Stimulated activated CD4-positive, alpha-beta T cell treated with anti-CD3 and anti-CD28 coated beads, TNF-alpha, amount 100 ng/mL, for 48 hours (primary cell): ENCODE measurements around the gene UTP11.
A peak's percentile ranks its signal among the peaks of the same experiment; 100 is the strongest.
"Not testable (repeated sequence)": the region's sequence is repeated elsewhere in the genome, so short reads cannot be mapped to it uniquely, and the experiment has no call there.

Experiments used
- DNase-seq, 3 donors: peaks; one replicate each; pipeline ENCODE4 v3.0.0-alpha.2; 2020; ENCODE audit warnings: low read depth in 3 of 3

Gene UTP11, protein sequence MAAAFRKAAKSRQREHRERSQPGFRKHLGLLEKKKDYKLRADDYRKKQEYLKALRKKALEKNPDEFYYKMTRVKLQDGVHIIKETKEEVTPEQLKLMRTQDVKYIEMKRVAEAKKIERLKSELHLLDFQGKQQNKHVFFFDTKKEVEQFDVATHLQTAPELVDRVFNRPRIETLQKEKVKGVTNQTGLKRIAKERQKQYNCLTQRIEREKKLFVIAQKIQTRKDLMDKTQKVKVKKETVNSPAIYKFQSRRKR

DNA sequence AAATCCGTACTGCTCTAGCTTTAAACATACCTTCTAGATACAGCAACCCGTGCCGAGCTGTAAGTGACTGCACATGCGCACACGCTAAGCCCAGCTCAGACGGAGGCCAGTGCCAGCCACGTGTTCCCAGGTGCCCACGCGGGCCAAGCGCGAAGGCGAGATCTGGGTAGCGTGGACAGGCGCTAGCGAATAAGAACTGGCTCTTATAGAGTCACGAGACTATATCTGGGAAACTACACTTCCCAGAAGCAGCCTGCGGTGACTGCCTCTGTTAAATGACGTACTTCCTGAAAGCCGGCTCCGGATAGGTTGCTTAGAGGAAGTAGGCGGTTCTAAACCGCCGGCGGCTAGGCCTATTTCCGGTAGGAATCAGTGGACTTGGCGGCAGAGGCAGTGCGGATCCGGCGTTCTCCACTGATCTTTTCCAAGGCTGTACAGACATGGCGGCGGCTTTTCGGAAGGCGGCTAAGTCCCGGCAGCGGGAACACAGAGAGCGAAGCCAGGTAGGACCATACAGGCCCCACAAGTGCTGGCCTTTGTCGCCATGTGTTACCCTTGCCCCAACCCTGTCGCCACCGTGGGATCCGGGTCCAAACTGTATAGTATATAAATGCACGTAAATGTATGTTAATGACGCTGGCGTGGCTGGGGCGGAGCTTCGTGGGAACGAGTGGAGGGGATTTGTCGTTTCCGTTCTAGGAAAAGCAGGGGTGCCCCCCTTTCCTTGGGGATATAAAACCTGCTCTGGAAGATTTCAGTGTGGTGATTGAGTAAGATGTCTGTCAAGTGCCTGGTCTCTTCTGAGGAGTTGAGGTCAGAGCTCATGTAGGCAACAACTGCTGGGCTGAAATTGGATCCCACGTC, at the start of gene UTP11:
Gene UTP11 (plus strand): TSS at position 372 of the 864 bp plus-strand sequence. CDS start 69 bp downstream, at position 441.
- DNase-seq: peak; percentile 78 to 89 (median 78)

DNA sequence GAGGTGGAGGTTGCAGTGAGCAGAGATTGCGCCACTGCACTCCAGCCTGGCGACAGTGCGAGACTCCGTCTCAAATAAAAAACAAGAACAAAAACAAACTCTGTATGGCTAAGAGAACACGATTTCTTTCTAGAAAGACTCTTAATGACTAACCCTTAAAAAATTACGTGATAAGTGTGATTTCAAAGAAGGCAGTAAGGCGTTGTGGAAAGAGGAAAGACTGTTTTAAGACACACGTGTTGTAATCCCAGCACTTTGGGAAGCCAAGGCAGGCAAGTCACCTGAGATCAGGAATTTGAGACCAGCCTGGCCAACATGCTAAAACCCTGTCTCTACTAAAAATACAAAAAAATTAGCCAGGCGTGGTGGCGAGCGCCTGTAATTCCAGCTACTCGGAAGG, 48.4 kb upstream of the UTP11 start:
- DNase-seq: not testable (repeated sequence)

DNA sequence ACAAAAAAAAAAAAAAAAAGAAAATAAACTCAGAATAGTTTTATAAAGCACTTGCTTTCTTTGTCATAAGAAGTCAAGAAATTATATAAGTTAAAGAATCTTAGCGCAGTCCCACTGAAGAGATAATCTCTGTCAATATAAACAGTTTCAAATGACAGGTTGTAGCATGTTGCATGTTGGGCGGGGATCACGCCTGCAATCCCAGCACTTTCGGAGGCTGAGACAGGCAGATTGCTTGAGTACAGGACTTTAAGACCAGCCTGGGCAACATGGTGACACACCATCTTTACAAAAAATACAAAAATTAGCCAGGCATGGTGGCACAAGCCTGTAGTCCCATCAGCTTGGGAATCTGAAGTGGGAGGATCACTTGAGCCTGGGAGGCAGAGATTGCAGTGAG, 47.2 kb upstream of the UTP11 start:
- DNase-seq: no peak

DNA sequence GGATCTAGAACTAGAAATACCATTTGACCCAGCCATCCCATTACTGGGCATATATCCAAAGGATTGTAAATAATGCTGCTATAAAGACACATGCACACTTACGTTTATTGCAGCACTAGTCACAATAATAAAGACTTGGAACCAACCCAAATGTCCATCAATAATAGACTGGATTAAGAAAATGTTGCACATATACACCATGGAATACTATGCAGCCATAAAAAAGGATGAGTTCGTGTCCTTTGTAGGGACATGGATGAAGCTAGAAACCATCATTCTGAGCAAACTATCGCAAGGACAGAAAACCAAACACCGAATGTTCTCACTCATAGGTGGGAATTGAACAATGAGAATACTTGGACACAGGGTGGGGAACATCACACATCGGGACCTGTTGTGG, 38.9 kb upstream of the UTP11 start:
- not testable (repeated sequence) for DNase-seq

DNA sequence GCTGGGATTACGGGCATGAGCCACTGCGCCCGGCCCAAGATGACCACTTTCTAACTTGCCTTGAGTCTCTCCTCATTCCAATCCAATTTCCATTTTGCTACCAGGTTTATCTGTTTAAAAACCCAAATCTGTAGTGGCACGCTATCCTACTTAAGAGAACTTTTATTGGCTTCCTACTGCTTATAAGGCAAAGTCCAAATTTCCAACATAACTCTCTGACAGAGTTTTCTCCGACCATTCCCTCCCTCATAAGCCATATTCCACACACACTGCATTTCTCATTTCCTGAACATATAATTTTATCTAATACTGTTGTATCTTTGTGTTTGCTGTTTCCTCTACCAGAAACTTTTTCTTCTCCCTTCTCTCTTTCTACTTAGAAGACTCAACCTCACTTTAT, 38.0 kb upstream of the UTP11 start:
- no peak for DNase-seq

DNA sequence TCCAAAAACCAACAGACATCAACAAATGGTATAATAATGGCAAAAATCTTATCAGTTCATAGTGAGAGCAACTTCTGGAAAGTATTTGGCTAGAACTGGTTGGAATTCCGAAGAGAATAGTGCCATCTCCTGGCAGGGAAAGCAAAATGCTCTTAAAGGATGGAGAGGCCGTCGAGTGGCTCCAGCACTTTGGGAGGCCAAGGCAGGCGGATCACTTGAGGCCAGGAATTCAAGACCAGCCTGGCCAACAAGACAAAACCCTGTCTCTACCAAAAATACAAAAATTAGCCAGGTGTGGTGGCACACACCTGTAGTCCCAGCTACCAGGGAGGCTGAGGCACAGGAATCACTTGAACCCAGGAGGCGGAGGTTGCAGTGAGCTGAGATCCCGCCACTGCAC, 37.5 kb upstream of the UTP11 start:
- DNase-seq: not testable (repeated sequence)

DNA sequence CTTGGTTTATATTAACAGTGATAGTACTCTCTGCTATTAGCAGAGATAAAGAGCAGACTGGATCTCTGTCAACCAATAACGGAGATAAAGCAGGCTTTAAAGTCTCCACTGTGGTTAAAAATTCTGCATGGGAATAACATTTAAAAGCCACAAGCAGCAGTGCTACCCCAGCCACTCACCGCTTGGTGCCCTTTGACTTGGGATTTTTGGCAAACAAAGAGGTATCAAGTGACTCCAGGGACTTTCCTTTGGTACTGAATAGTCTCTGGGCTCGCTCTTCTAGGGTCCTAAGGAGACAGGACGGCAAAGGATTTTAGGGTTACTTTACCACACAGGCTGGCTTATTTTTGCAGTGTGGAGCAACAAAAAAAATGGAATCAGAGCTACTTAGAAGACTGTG, 34.0 kb upstream of the UTP11 start:
- no peak for DNase-seq

DNA sequence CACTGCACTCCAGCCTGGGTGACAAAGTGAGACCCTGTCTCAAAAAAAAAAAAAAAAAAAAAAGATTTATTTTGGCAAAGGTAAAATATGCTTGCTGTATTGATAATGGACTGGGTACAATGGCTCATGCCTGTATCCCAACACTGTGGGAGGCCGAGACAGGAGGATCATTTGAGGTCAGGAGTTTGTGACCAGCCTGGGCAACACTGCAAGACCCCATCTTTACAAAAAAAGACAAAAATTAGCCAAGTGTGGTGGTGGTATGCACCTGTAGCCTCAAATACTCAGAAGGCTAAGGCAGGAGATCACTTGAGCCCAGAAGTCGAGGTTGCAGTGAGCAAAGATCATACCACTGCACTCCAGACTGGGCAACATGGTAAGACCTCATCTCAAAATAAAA, 29.0 kb upstream of the UTP11 start:
- DNase-seq: no peak

DNA sequence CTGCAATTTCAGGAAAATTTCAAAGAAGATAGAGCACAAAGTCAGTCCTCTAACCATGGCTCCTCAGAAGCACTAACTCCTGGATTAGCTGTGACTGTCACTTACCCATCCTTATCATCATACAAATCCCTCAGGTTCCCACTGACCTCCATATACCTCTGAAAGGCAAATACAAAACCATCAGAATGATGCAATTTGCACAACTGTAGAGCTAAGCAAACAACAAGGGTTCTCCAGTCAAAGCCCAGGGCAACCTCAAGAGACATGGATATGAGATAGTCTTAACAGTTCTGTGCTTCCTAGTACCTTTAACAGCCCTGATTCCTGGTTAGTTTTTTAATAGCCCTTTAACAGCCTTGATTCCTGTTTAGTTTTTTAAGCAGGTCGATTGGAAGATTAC, 24.9 kb upstream of the UTP11 start:
- DNase-seq: no peak

DNA sequence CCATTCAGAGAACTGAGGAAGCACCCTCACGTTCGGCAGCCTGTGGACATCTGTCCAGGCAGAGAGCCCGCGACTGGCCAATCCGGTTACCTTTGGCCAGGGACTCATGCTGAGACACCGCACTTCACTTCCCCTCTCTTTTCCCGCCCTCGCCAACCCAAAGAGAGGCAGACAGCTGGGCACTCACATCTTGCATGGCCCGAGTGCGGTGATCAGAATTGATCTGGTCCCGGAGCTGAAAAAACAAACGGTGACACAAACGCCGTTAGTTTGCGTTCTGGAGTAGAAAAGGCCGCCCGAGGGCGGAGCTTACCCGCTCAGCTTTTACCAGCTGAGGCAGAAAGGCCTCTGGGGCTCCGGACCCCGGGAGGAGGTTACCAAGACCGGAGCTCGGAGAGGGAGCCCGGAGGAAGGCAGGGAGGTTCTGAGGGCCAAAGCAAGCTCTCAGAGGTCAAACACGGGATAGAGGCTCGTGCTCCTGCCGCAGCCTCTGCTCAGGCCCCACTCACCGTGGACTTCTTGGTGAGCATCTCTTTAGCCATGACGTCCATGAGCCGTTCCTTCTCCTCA, 23.1 kb upstream of the UTP11 start:
- no peak for DNase-seq

DNA sequence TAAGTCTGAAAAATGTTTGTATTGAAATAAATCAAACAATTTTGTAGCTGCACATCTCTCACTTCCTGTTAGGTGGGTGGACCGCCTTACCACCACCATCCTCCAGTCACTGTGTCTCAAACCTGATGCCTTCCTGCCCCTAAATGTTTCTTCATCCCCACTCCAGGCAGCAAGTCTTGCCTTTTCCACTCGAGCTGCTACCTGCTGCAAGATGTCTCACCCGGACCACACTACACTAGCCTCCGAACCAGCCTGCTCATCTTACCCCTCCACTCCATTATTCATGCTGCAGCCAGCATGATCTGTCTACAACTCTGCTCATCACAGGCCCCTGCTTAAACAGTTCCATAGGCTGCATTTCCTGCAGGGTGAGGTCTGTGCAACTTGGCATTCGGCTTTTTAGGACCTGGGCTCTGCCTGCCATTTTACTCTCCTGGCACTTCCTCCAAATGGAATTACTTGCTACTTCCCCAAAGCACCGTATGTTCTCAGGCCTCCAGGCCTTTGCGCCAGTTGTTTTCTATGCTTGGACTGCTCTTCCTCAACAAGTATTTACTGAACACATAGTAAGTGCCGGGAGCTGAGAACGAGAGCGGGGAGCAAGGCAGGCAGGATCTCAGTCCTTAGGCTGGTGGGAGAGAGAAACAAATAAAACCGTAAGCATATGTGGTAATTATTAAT, 17.5 kb upstream of the UTP11 start:
- DNase-seq: no peak

DNA sequence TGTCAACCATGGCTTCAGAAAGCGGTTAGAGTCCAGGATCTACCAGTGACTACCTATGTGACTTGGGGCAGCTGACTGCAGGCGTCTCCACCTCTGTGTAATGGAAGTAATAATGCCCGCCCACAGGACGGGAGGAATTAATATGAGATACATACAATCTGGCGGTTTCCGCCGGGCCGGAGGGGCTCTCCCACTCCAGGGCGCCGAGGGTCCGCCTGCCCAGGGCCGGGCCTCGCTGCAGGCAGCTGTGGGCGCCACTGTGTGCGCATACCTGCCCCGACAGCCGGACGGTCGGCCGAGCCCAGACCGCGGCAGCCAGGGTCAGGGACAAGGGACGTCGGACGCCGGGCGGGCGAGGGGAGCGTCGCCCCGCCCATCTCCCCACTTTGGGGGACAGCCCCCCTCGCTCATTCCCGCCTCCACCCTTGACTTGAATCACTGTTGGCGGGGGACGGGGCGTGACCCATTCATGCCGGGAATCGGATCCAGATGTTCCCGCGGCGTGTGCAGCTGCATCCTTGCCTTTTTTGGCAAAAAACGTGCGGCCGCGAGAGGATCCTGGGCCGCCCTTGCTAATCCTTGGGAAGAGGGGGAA, 16.7 kb upstream of the UTP11 start:
- no peak for DNase-seq

DNA sequence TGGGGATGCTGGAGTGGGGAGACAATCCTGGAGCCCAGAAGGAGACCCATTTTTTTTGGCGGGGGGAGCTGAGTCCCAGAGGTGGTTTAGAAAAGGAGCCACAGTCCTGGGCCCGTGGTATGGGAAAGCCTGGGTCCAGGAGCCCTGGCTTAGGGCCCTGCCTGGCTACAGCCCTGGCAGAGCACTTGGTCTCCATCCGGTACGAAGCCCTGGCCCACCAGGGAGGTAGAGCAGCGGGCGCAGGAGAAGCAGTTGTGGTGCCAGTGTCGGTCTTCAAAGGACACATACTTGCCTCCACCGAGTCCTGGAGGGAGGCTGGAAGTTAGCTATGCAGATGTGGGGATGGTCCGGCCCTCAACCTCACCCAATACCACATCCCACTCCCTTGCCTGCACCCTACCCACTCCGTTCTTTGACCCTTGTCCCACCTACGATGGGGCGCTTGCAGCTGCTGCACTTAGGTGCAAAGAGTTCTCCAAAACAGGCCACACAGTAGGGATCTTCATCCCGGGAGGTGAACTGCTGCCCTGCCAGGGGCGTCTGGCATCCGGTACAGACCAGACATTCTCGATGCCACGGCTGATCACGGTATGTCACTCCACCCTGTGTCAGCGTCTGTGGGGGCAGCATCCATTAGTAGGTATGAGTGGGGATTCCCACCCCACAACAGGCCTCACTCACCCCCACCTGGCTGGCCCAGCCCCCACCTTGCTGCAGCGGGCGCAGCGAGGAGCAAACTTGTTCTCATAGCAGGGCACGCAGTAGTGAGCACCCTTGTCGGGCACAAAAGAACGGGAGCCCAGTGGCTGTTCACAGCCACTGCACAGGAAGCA, 15.1 kb upstream of the UTP11 start:
- no peak for DNase-seq

DNA sequence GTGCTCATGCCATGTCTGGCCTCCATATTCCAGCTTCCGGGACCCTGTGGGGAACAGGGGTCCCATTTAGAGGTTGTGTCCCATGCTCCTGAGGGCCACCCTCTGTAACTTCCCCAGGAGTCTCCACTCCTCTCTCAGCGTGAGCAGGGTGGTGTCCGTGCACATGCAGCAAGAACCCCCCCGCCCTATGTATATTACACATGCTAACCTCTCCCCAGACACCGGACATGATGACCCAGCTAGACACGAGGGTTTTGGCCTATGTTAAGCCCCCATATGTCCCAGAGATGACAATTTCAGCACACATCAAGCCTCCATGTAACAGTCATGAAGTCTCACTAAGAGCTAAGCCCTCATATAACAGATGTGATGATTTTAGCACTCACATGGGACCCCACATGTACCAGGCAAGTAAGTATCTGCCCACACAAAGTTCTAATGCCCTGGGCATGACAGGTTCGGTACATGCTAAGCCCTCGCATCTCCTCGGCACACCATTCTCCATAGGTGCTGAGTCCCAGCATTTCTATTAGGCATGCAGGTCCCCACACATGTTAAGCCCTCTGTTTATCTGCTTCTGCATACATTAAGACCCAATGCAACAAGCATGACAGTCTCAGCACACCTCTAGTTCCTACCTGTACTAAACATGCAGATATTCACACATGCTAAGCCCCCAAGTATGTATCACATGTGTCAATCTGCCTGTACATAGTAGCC, 14.3 kb upstream of the UTP11 start:
- DNase-seq: no peak

DNA sequence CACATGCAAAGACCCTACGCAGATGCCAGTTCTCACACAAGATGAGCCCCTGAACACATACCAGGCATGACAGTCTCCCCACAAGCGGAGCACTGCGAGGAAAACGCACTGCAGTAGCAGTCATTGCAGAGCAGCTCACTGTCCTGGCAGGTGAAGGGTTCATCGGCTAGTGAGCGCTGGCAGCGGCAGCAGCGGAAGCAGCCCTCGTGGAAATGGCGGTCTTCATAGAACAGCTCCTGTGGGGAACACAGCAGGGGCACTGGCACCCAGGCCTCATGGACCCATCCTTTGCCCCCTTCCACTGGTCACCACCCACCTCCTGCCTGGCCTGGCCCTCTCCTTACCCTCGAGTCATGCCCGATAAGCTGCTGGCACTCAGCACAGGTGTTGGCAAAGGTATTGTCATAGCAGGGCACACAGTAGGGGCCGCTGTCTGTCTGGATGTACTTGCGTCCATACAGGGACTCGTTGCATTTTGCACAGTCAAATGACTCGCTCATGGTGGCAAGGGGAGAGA, 13.6 kb upstream of the UTP11 start:
- no peak for DNase-seq

DNA sequence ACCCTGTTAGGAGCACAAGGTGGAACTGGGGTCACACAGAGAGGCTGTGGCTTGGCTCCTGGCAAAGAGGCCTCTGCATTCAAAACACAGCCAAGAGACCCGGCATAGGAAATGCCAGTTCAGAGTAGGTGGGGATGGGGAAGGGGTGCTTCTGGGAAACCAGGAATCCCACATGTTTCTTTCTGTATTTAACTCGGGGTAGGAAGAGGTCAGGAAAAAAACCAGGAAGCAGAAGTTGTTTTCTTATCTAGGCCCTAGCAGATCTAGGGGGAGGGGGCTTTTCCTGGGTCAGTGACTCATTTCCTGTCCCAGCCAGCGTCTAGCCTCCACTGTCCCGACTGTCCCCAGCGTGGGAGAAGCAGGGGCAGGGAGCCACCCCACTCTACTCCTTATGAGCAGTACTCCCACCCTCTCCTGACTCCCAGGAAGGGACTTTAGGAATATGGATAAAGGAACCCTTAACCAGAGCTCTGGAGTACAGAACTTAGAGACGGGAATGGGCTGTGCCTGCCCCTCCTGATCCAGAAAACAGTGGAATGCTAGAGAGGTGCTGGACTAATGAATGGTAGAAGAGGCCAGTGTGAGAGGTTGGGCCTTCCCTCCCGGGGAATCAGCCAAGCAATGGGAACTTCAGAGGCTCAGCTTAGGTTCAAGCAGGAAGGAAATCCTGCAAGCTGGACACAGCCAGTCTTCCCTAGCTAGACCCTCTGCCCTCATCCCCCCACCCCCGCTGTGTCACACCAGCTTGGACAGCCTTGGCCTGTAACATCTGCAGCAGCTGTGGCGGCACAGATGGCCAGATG, 12.9 kb upstream of the UTP11 start:
- DNase-seq: no peak

DNA sequence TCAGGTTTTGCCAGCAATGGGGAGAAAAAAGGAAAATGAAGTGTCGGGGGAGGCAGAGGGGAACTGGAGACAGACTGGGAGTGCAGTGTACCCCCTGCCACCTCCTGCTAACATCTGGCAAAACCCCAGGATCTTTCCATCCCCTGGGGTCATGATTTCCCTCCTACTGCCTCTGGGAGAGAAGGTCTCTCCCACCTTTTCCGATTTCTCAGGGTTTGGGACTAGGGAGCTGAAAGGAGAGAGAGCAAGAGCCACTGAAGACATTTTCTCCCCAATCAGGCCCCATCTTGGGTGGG, 12.4 kb upstream of the UTP11 start:
- DNase-seq: no peak

DNA sequence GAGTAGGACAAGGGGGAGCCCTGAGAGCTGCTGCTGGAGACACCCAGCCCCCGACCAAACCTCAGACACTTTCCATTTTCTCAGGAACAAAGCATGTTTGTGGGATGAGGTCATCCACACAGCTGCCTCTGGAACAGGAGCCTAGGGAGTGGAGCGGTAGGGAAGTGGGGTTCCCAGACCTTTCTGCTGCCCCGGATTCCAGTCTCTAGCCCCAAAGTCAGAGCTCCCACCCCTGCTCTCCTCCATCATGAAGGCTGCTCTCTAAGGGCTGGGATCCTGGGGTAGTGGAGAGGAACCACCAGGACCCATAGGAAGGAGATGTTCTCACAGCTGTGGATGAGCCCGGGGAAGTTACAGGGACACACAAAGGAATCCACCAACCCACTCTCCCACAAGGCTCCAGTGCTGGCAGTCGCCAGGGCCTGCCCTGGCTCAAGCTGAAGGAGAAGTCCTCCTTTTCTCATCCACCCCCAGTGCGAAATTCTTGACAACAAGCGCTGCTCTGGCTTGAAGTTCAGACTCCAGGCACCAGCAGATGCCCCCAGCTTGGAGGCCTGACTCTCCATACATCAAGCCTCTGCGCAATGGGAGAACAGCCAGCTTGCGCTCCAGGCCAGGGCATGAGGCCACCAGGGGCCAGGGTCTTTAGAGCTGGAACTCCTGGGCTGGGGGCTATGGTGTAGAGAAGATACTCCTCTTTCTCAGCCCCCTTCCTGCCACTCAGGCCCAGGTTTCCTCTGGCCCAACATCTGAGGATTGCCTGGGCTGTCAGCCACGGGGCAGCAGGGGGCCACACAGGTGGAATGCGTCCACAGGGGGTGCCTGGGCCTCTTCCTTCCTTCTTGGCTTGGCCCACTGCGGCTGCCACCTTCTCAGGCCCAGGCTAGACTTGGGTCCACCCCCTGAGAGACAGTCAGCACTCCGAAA, 11.7 kb upstream of the UTP11 start:
- DNase-seq: no peak
